ENCODE data around the gene ZFHX2. TPM values are rescaled to one million over a fixed set of nuclear protein-coding genes. Genes with fewer than 3 reads are reported as not detected.

The ZFHX2 gene
- total RNA-seq, 2 donors from 2014 or later = 0.49 to 1.9 TPM

GRCh38 chr14:23563473-23564180, 12.1 kb upstream of the ZFHX2 start:
- DNase-seq (no peak), ATAC-seq (no peak)
- intact Hi-C loops (cut with DNase I, micrococcal nuclease) = loop anchor here in 1 of 2 donors (5.0 kb wide), 1 partner anchor 86 kb away; no protein-coding TSS in a partner anchor

GRCh38 chr14:23562822-23563472, 11.4 kb upstream of the ZFHX2 start:
- ATAC-seq (no peak), DNase-seq (no peak)
- intact Hi-C loops (cut with DNase I, micrococcal nuclease) = loop anchor here in 1 of 2 donors (5.0 kb wide), 1 partner anchor 86 kb away; no protein-coding TSS in a partner anchor

GRCh38 chr14:23561873-23562821, 10.6 kb upstream of the ZFHX2 start:
- intact Hi-C loops (cut with DNase I, micrococcal nuclease) = loop anchor here in 1 of 2 donors (5.0 kb wide), 1 partner anchor 85 kb away; no protein-coding TSS in a partner anchor
- ATAC-seq = no peak
- DNase-seq = no peak

- DNase-seq (no peak), ATAC-seq (no peak)
- intact Hi-C loops (cut with DNase I, micrococcal nuclease) = loop anchor here in 1 of 2 donors (5.0 kb wide), 1 partner anchor 84 kb away; no protein-coding TSS in a partner anchor
These were observed 9.7 kb upstream of the ZFHX2 start for GRCh38 chr14:23561259-23561658.

GRCh38 chr14:23559926-23560520, 8.5 kb upstream of the ZFHX2 start:
- intact Hi-C loops (cut with DNase I, micrococcal nuclease) = loop anchor here (5.0 kb wide), 1 partner anchor 83 kb away; no protein-coding TSS in a partner anchor
- no peak for ATAC-seq
- no peak for DNase-seq

- ATAC-seq = no peak
These were observed 7.7 kb upstream of the ZFHX2 start for GRCh38 chr14:23559010-23559925.

GRCh38 chr14:23558346-23559009, 6.9 kb upstream of the ZFHX2 start:
- no peak for ATAC-seq
- intact Hi-C loops (cut with DNase I, micrococcal nuclease) = loop anchor here in 1 of 2 donors (5.0 kb wide), 1 partner anchor 81 kb away; no protein-coding TSS in a partner anchor

More at GRCh38 chr14:23559010-23559925, 7.7 kb upstream of the ZFHX2 start:
- intact Hi-C loops (cut with DNase I, micrococcal nuclease) = loop anchor here in 1 of 2 donors (5.0 kb wide), 1 partner anchor 82 kb away; no protein-coding TSS in a partner anchor
- peak in 1 of 2 donors; percentile 68 for DNase-seq

GRCh38 chr14:23557946-23558345, 6.4 kb upstream of the ZFHX2 start:
- intact Hi-C loops (cut with DNase I, micrococcal nuclease) = loop anchor here in 1 of 2 donors (5.0 kb wide), 1 partner anchor 81 kb away; no protein-coding TSS in a partner anchor
- no peak for ATAC-seq
- no peak for DNase-seq

More at GRCh38 chr14:23558346-23559009, 6.9 kb upstream of the ZFHX2 start:
- no peak for DNase-seq

- intact Hi-C loops (cut with DNase I, micrococcal nuclease) = loop anchor here in 1 of 2 donors (5.0 kb wide), 1 partner anchor 80 kb away; no protein-coding TSS in a partner anchor
- DNase-seq (no peak), ATAC-seq (no peak)
These were observed 6.0 kb upstream of the ZFHX2 start for GRCh38 chr14:23557521-23557920.

GRCh38 chr14:23556700-23557440, 5.3 kb upstream of the ZFHX2 start:
- DNase-seq (no peak), ATAC-seq (peak; percentile 13)
- intact Hi-C loops (cut with DNase I, micrococcal nuclease) = loop anchor here in 1 of 2 donors (5.0 kb wide), 1 partner anchor 80 kb away; no protein-coding TSS in a partner anchor

GRCh38 chr14:23555882-23556699, 4.5 kb upstream of the ZFHX2 start, which contains the start of gene THTPA:
THTPA (plus strand) TSS chr14:23556271; CDS start chr14:23556758, 487 bp downstream.
- peak; percentile 83 for ATAC-seq
- intact Hi-C loops (cut with DNase I, micrococcal nuclease) = loop anchor here in 1 of 2 donors (5.0 kb wide), 1 partner anchor 79 kb away; no protein-coding TSS in a partner anchor
- peak; percentile 95 to 98 for DNase-seq

- ATAC-seq (no peak), DNase-seq (no peak)
- intact Hi-C loops (cut with DNase I, micrococcal nuclease) = loop anchor here in 1 of 2 donors (5.0 kb wide), 1 partner anchor 78 kb away; no protein-coding TSS in a partner anchor
These were observed 3.9 kb upstream of the ZFHX2 start for GRCh38 chr14:23555533-23555881.

GRCh38 chr14:23550812-23551265, 726 bp downstream of the ZFHX2 start:
- intact Hi-C loops (cut with DNase I, micrococcal nuclease) = no loop called here
- DNase-seq (peak in 1 of 2 donors; percentile 46), ATAC-seq (peak; percentile 19)

GRCh38 chr14:23550131-23550811, 1.3 kb downstream of the ZFHX2 start:
- ATAC-seq = no peak
- intact Hi-C loops (cut with DNase I, micrococcal nuclease) = no loop called here
- no peak for DNase-seq

Data from left colon (tissue), 2 donors.